H1 (cell line): ENCODE measurements around the gene SLC7A8. TPM values are rescaled to one million over a fixed set of nuclear protein-coding genes. Genes with fewer than 3 reads are reported as not detected.

Experiments used
- CTCF ChIA-PET: fragments of 300-600 bp; sonication (Branson Sonifier 250); formaldehyde crosslinking; loops from one replicate; lab custom pipeline; 2021; ENCODE audit not compliant: partially characterized antibody; lab: Charles Lee
- POLR2A ChIA-PET: fragments of 300-600 bp; sonication (Branson Sonifier 250); formaldehyde crosslinking; loops from one replicate; lab custom pipeline; 2021; ENCODE audit warnings: inconsistent platforms; ENCODE audit not compliant: partially characterized antibody; lab: Charles Lee
- DNase-seq, 2 experiments: peaks; one replicate each; pipeline versions ENCODE4 v3.0.0 to v3.0.0-alpha.2; 2010 to 2022; ENCODE audit warnings: low spot score in 2 of 2, low read depth in 1 of 2, mixed read lengths in 1 of 2
- FAIRE-seq: peaks from 2 replicates; lab custom pipeline; 2011; peaks lifted over from hg19 to GRCh38; lab: Jason Lieb, UNC
- H2AFZ ChIP-seq: 2 replicates; pipeline ENCODE4 v1.8.1; 2012; ENCODE audit warnings: low read length, inconsistent platforms
- H2AK5ac ChIP-seq: 2 replicates; pipeline ENCODE4 v1.6.1; 2013; ENCODE audit warnings: low read depth, low read length
- H2BK120ac ChIP-seq: replicated peaks from 2 replicates; pipeline ENCODE3; 2013; ENCODE audit warnings: low read depth, low read length, inconsistent platforms
- H2BK12ac ChIP-seq: 2 replicates; pipeline ENCODE4 v1.6.1; 2013; ENCODE audit warnings: low read depth, low read length
- H2BK15ac ChIP-seq: 2 replicates; pipeline ENCODE4 v1.6.1; 2013; ENCODE audit warnings: low read length
- H2BK20ac ChIP-seq: 2 replicates; pipeline ENCODE4 v1.6.1; 2013; ENCODE audit warnings: low read length
- H2BK5ac ChIP-seq: 2 replicates; pipeline ENCODE4 v1.6.1; 2013; ENCODE audit warnings: low read depth, low read length
- H3K14ac ChIP-seq: 2 replicates; pipeline ENCODE4 v1.6.1; 2013; ENCODE audit warnings: inconsistent platforms; ENCODE audit not compliant: insufficient read length
- H3K18ac ChIP-seq: 2 replicates; pipeline ENCODE4 v1.6.1; 2013; ENCODE audit warnings: low read length; ENCODE audit errors: extremely low read depth
- H3K23ac ChIP-seq: 2 replicates; pipeline ENCODE4 v1.6.1; 2013; ENCODE audit warnings: inconsistent platforms; ENCODE audit not compliant: insufficient read length
- H3K23me2 ChIP-seq: 2 replicates; pipeline ENCODE4 v1.6.1; 2013; ENCODE audit warnings: low read depth, low read length
- H3K27ac ChIP-seq: 2 replicates; pipeline ENCODE4 v1.6.1; 2011; ENCODE audit warnings: low read depth, low read length, inconsistent platforms
- H3K27me3 ChIP-seq, 4 experiments: replicated peaks in 1 of 4; 1 replicate in 1 of 4; 2 replicates in 3 of 4; pipeline versions ENCODE4 v1.6.1 to v1.8.1; 2011 to 2013; ENCODE audit warnings: low read length in 3 of 4, mild to moderate bottlenecking in 3 of 4, inconsistent platforms in 2 of 4, mixed read lengths in 2 of 4, moderate library complexity in 1 of 4; ENCODE audit not compliant: control insufficient read depth in 3 of 4, insufficient read depth in 3 of 4; ENCODE audit errors: extremely low read depth in 1 of 4
- H3K36me3 ChIP-seq, 4 experiments: 2 replicates each; pipeline versions ENCODE4 v1.6.1 to v1.8.1; 2011 to 2013; ENCODE audit warnings: mild to moderate bottlenecking in 4 of 4, low read length in 3 of 4, moderate library complexity in 2 of 4, control low read depth in 1 of 4, inconsistent platforms in 1 of 4; ENCODE audit not compliant: insufficient read depth in 4 of 4, control insufficient read depth in 2 of 4
- H3K4ac ChIP-seq: replicated peaks from 2 replicates; pipeline ENCODE3; 2013; ENCODE audit warnings: low read length, low read depth, mixed read lengths, inconsistent platforms; ENCODE audit not compliant: insufficient read length
- H3K4me1 ChIP-seq, 4 experiments: replicated peaks in 1 of 4; 1 replicate in 1 of 4; 2 replicates in 3 of 4; pipeline versions ENCODE4 v1.6.1 to v1.8.1; 2011 to 2013; ENCODE audit warnings: low read length in 3 of 4, inconsistent platforms in 2 of 4, mixed read lengths in 1 of 4; ENCODE audit not compliant: insufficient read depth in 4 of 4, control insufficient read depth in 3 of 4
- H3K4me2 ChIP-seq, 2 experiments: 2 replicates each; pipeline versions ENCODE4 v1.6.1 to v1.8.1; 2011 to 2013; ENCODE audit warnings: low read depth in 2 of 2, low read length in 2 of 2, control low read depth in 1 of 2, inconsistent platforms in 1 of 2, mild to moderate bottlenecking in 1 of 2; ENCODE audit not compliant: insufficient read depth in 1 of 2
- H3K4me3 ChIP-seq, 4 experiments: fragments of 200-600, 300-600 bp in 1 of 4; sonication (generic), shearing (Covaris generic), sonication (Bioruptor Twin) in 1 of 4; 2 replicates each; pipeline versions ENCODE4 v1.5.1 to v1.8.1; 2011 to 2016; ENCODE audit warnings: low read length in 4 of 4, low read depth in 3 of 4, control low read depth in 2 of 4, inconsistent platforms in 2 of 4, mild to moderate bottlenecking in 2 of 4, mixed read lengths in 1 of 4, moderate library complexity in 1 of 4; ENCODE audit not compliant: insufficient read depth in 2 of 4; ENCODE audit errors: extremely low read depth in 1 of 4
- H3K56ac ChIP-seq: replicated peaks from 2 replicates; pipeline ENCODE3; 2013; ENCODE audit warnings: low read depth, mild to moderate bottlenecking, mixed read lengths, low read length, inconsistent platforms; ENCODE audit not compliant: insufficient read length
- H3K79me1 ChIP-seq: 2 replicates; pipeline ENCODE4 v1.6.1; 2013; ENCODE audit warnings: low read depth, low read length, control low read depth
- H3K79me2 ChIP-seq, 2 experiments: 2 replicates each; pipeline versions ENCODE4 v1.6.1 to v1.8.1; 2012 to 2013; ENCODE audit warnings: low read length in 2 of 2, mild to moderate bottlenecking in 2 of 2, inconsistent platforms in 1 of 2; ENCODE audit not compliant: insufficient read depth in 2 of 2, control insufficient read depth in 1 of 2
- H3K9ac ChIP-seq, 4 experiments: replicated peaks in 1 of 4; 1 replicate in 1 of 4; 2 replicates in 3 of 4; pipeline versions ENCODE4 v1.6.1 to v1.8.1; 2011 to 2013; ENCODE audit warnings: low read depth in 3 of 4, low read length in 3 of 4, control low read depth in 2 of 4, mild to moderate bottlenecking in 2 of 4, moderate library complexity in 2 of 4, inconsistent platforms in 1 of 4; ENCODE audit errors: extremely low read depth in 1 of 4
- H3K9me3 ChIP-seq, 2 experiments: 2 replicates each; pipeline versions ENCODE4 v1.6.1 to v1.8.1; 2012 to 2013; ENCODE audit warnings: mild to moderate bottlenecking in 2 of 2, moderate library complexity in 2 of 2, control low read depth in 1 of 2, inconsistent platforms in 1 of 2, low read depth in 1 of 2, low read length in 1 of 2, mixed read lengths in 1 of 2; ENCODE audit not compliant: insufficient read depth in 2 of 2
- H4K20me1 ChIP-seq, 2 experiments: replicated peaks in 1 of 2; 2 replicates each; pipeline versions ENCODE3 to v1.8.1; 2011 to 2013; ENCODE audit warnings: inconsistent platforms in 2 of 2, low read length in 2 of 2, mild to moderate bottlenecking in 1 of 2; ENCODE audit not compliant: insufficient read depth in 2 of 2, control insufficient read depth in 1 of 2
- H4K5ac ChIP-seq: 2 replicates; pipeline ENCODE4 v1.6.1; 2013; ENCODE audit warnings: low read length, low read depth, mixed read lengths, inconsistent platforms; ENCODE audit not compliant: insufficient read length
- H4K8ac ChIP-seq: 2 replicates; pipeline ENCODE4 v1.8.0; 2013; ENCODE audit warnings: mild to moderate bottlenecking, moderate library complexity, low read length, inconsistent platforms; ENCODE audit not compliant: insufficient read depth; ENCODE audit errors: extremely low read depth
- H4K91ac ChIP-seq: replicated peaks from 2 replicates; pipeline ENCODE3; 2013; ENCODE audit warnings: low read length, mixed read lengths, inconsistent platforms; ENCODE audit not compliant: insufficient read length
- ASH2L ChIP-seq: fragments of 200-600, 300-600 bp; sonication (generic); IDR thresholded peaks from one replicate; pipeline ENCODE4 v1.7.1; 2017; ENCODE audit warnings: low read length
- CBX8 ChIP-seq: fragments of 300-800, 300-1000 bp; sonication (generic); IDR thresholded peaks from 2 replicates; pipeline ENCODE4 v1.7.1; 2016; ENCODE audit warnings: low read depth, low read length, borderline replicate concordance
- CEBPB ChIP-seq: IDR thresholded peaks from 2 replicates; pipeline ENCODE4 v1.6.1; 2012; ENCODE audit warnings: low read depth, low read length
- CREB1 ChIP-seq: IDR thresholded peaks from 2 replicates; pipeline ENCODE4 v1.6.1; 2012; ENCODE audit warnings: inconsistent platforms
- E2F6 ChIP-seq: IDR thresholded peaks from 2 replicates; pipeline ENCODE4 v1.6.1; 2012; ENCODE audit warnings: inconsistent platforms
- JUN ChIP-seq: IDR thresholded peaks from 2 replicates; pipeline ENCODE4 v1.6.1; 2011; ENCODE audit warnings: low read depth, mild to moderate bottlenecking, improper control_type of control experiment, low read length
- KDM1A ChIP-seq: fragments of 200-600, 300-600 bp; sonication (generic); IDR thresholded peaks from 2 replicates; pipeline ENCODE4 v1.7.1; 2016; ENCODE audit warnings: mild to moderate bottlenecking, low read length, borderline replicate concordance
- KDM4A ChIP-seq: IDR thresholded peaks from one replicate; pipeline ENCODE4 v1.7.1; 2012; ENCODE audit warnings: low read depth, mild to moderate bottlenecking, moderate library complexity, low read length, inconsistent platforms; ENCODE audit not compliant: severe bottlenecking
- POLR2AphosphoS5 ChIP-seq: IDR thresholded peaks from 2 replicates; pipeline ENCODE4 v1.6.1; 2011; ENCODE audit warnings: low read depth, low read length
- SIRT6 ChIP-seq: IDR thresholded peaks from one replicate; pipeline ENCODE4 v1.7.1; 2012; ENCODE audit warnings: low read length, inconsistent platforms
- SP1 ChIP-seq: IDR thresholded peaks from 2 replicates; pipeline ENCODE4 v1.6.1; 2011; ENCODE audit warnings: low read depth, low read length
- TAF1 ChIP-seq: IDR thresholded peaks from 2 replicates; pipeline ENCODE4 v1.6.1; 2011; ENCODE audit warnings: mild to moderate bottlenecking, low read depth, low read length
- TCF12 ChIP-seq: IDR thresholded peaks from 2 replicates; pipeline ENCODE4 v1.6.1; 2011; ENCODE audit warnings: low read depth, mild to moderate bottlenecking, low read length
- WGBS, 2 experiments: shearing (Covaris generic) in 1 of 2; methylation state at CpG; one replicate each; pipeline versions ENCODE4 v1.1.6 to v1.1.7; 2013 to 2015; ENCODE audit warnings: low lambda C conversion rate in 2 of 2, mixed read lengths in 2 of 2, inconsistent platforms in 1 of 2, low coverage in 1 of 2, missing lambda C conversion rate in 1 of 2; ENCODE audit not compliant: insufficient replicate concordance in 2 of 2, insufficient coverage in 1 of 2, insufficient read length in 1 of 2; ENCODE audit errors: extremely low coverage in 1 of 2, missing lambda C conversion rate in 1 of 2; 5-methylcytosine and 5-hydroxymethylcytosine counted together
- polyA plus RNA-seq, 7 experiments: library from polyadenylated mRNA; depleted of rRNA in 3 of 7; stranded (reverse) in 5 of 7; unstranded in 2 of 7; fragments of >200 nt in 5 of 7; fragments of 200-250 nt in 2 of 7; gene quantifications; 1 replicate in 5 of 7; 2 replicates in 1 of 7; 4 replicates in 1 of 7; pipeline versions ENCODE4 v1.2.1 to v1.2.3, GENCODE V29; 2011 to 2013; ENCODE audit warnings: missing spikeins in 2 of 7, mixed read lengths in 2 of 7
- total RNA-seq: library from RNA; stranded (reverse); fragmentation: NEBNext Ultra II Directional; extraction: Animal tissue kit (Norgen Biotek cat#: 25700); gene quantifications from 2 replicates; pipeline ENCODE4 v1.2.1, GENCODE V29; 2021
- TF ChIP-seq, protein P1 (sequence below): IDR thresholded peaks from 2 replicates; pipeline ENCODE4 v1.6.1; 2012; ENCODE audit warnings: inconsistent platforms

Gene SLC7A8
- total and polyA plus RNA-seq, 2 of the 8 experiments (the other 6 are each of a cell fraction or from before 2014, with no cell fraction given) = 182 to 204 TPM

DNA sequence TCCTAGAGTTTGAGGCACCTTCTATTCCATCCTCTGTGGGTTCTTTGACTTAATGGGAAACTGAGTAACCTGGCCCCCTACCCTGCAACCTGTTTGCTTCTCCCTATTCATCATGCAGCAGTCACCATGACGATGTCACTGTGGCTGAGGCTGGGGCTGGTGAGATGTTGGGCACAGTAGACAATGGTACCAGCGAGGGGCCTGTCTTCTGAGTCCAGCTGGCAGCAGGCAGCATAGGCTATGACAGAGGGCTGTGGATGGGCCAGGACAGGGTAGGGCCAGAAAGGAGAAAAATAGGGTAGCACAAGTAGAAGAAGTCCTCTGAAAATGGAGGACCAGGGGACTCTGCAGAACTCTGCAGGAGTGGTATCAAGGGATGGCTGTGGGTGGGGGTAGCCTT lies 80.7 kb downstream of the SLC7A8 start:
- no peak overlapping the region for H3K23ac ChIP-seq
- no peak overlapping the region for H3K4me2 ChIP-seq
- H3K4me3 ChIP-seq = no peak overlapping the region
- TF ChIP-seq E2F6 = no peak
- TF ChIP-seq TAF1 = no peak
- no peak for TF ChIP-seq TCF12
- TF ChIP-seq SP1 = no peak
- no peak for TF ChIP-seq KDM4A
- no peak for TF ChIP-seq CREB1
- no peak for TF ChIP-seq CEBPB
- TF ChIP-seq, protein P1, sequence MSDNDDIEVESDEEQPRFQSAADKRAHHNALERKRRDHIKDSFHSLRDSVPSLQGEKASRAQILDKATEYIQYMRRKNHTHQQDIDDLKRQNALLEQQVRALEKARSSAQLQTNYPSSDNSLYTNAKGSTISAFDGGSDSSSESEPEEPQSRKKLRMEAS = no peak
- no peak for TF ChIP-seq CBX8
- no peak for TF ChIP-seq SIRT6
- no peak for TF ChIP-seq JUN
- no peak for TF ChIP-seq POLR2AphosphoS5
- no peak for TF ChIP-seq ASH2L
- TF ChIP-seq KDM1A = no peak
- TF ChIP-seq, all 59 proteins: peak for 0
- FAIRE-seq = no peak
- Histone ChIP-seq H3K27me3 (no peaks in the 10 kb centered on the region; a peak in 2 of 7 replicates), H3K27ac (no peak overlapping the region), H3K23me2 (no peaks in the 10 kb centered on the region), H2AK5ac (no peak overlapping the region), H2BK12ac (no peak overlapping the region), H3K14ac (no peak overlapping the region), H3K56ac (no peak overlapping the region), H3K36me3 (peaks cover 5 to 13% (median 6%) of the 10 kb centered on the region in 4 experiments; a peak in 7 of 8 replicates), H2AFZ (no peak overlapping the region), H3K4me1 (peaks cover 6 to 15% (median 9%) of the 10 kb centered on the region in 4 experiments; a peak in 4 of 7 replicates), H3K18ac (no peak overlapping the region), H2BK20ac (no peak overlapping the region), H4K5ac (no peak overlapping the region), H3K9me3 (no peaks in the 10 kb centered on the region), H2BK5ac (no peak overlapping the region), H3K9ac (no peak overlapping the region), H3K79me1 (peaks cover 3% of the 10 kb centered on the region), H4K20me1 (peaks cover 0 to 1% of the 10 kb centered on the region in 2 experiments), H4K8ac (no peak overlapping the region), H4K91ac (no peak overlapping the region), H3K79me2 (peaks cover 3 to 9% of the 10 kb centered on the region in 2 experiments; a peak in 2 of 4 replicates), H3K4ac (no peak overlapping the region), H2BK15ac (0 out of 2 replicates have a peak overlapping the region, but pooled peaks have one; percentile 24), H2BK120ac (no peak overlapping the region)
- no peak for DNase-seq
- ChIA-PET POLR2A (interaction anchor here (0.6 to 1.6 kb wide), 4 partner anchors 8 to 46 kb away, joined by 3 to 5 read pairs (median 3); partner anchors contain the start of gene ACIN1), CTCF (interaction anchor here (0.7 to 4.4 kb wide), 3 partner anchors 10 to 109 kb away, joined by 5 to 33 read pairs (median 5); no protein-coding TSS in a partner anchor)
- WGBS, 2 experiments = 97% methylated on average over 2 of the region's 2 CpGs; no CpG with 5 or more reads in 1 of the 2 experiments
